Measurements from ENCODE around the gene ZMYND11.

DNA sequence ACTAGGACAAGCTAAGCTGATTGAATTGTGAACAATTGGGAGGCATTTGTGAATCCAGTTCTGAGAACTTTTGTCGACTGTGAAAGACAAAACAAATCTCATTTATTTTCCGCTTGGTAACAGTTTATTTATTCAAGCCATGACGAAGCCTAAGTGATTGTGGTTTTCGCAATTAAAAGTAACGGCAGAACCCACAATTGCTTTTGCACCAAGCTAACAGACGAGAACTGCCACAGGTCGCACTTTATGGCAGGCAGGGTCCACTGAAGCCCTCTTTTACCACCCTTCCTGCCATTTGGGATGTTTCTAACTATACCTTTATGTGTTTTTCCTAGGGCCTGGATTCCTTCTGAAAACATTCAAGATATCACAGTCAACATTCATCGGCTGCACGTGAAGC is 111.2 kb downstream of the ZMYND11 start:
- no peak for TF ChIP-seq CTCF (IDR thresholded peaks at IDR 0.05; ENCODE audit: low read length)
- TF ChIP-seq EZH2 (optimal IDR thresholded peaks at IDR 0.05; ENCODE audit: low read depth, low read length), result no peak
- TF ChIP-seq EZH2phosphoT487 (IDR thresholded peaks at IDR 0.05; ENCODE audit: low read length), result no peak
